Measurements from ENCODE around the gene ACER3.
"Not testable (repeated sequence)": the region's sequence is repeated elsewhere in the genome, so short reads cannot be mapped to it uniquely, and the experiment has no call there.

ACER3 gene

GRCh38 chr11:77042111-77042726 is 181.5 kb downstream of the ACER3 start:
- Mint-ChIP-seq H3K4me1 (peaks cover 20% of the 10 kb centered on the region), H3K4me3 (no peak overlapping the region), H3K36me3 (no peaks in the 10 kb centered on the region), H3K27ac (no peak overlapping the region), H3K9me3 (no peaks in the 10 kb centered on the region), H3K27me3 (peaks cover 69% of the 10 kb centered on the region)
- CTCF ChIA-PET, result interaction anchor here (0.6 to 4.3 kb wide), 2 partner anchors 49 to 122 kb away, joined by 3 to 15 read pairs; no protein-coding TSS in a partner anchor
- no peak for DNase-seq

DNA sequence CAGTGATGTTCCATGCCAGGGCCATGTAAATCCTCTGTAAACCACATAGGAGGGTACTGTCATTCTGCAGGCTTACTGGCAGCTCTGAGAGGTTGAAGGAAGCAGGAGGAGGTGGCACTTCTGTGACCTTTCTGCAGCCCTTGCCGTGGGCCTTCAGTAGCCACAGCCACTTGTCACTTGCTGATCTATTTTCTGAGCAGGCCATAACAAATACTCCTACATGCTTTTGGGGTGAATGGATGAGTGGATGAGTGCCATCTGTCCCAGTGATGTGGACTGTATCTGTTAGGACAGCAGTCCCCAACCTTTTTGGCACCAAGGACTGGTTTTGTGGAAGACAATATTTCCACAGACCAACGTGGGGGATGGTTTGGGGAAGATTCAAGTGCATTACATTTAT is 183.6 kb downstream of the ACER3 start:
- H3K4me3 Mint-ChIP-seq, result no peak overlapping the region
- H3K27me3 Mint-ChIP-seq, result peaks cover 51% of the 10 kb centered on the region
- no peak overlapping the region for H3K27ac Mint-ChIP-seq
- CTCF ChIA-PET, result interaction anchor here (1.2 to 2.3 kb wide), 5 partner anchors 30 to 310 kb away, joined by 3 to 43 read pairs (median 12); no protein-coding TSS in a partner anchor
- H3K4me1 Mint-ChIP-seq, result peaks cover 18% of the 10 kb centered on the region
- no peaks in the 10 kb centered on the region for H3K36me3 Mint-ChIP-seq
- DNase-seq, result no peak
- H3K9me3 Mint-ChIP-seq, result no peaks in the 10 kb centered on the region

DNA sequence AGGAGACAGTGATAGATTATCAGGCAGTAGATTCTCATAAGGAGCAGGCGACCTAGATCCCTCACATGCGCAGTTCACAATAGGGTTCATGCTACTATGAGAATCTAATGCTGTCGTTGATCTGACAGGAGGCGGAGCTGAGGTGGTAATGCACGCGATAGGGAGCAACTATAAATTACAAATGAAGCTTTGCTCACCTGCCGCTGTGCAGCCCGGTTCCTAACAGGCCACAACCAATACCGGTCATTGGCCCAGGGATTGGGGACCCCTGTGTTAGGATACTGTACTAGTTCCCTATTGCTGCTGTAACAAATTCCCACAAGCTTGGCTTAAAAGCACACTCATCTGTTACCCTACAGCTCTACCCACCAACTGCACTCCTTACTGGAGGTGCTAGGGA is 184.2 kb downstream of the ACER3 start:
- Mint-ChIP-seq H3K4me3 (no peak overlapping the region), H3K27me3 (peaks cover 46% of the 10 kb centered on the region), H3K36me3 (no peaks in the 10 kb centered on the region), H3K4me1 (peaks cover 18% of the 10 kb centered on the region), H3K9me3 (no peaks in the 10 kb centered on the region), H3K27ac (no peak overlapping the region)
- DNase-seq, result no peak
- CTCF ChIA-PET, result interaction anchor here (0.6 to 2.3 kb wide), 11 partner anchors 16 to 310 kb away, joined by 3 to 43 read pairs (median 3); no protein-coding TSS in a partner anchor

- H3K4me1 Mint-ChIP-seq, result peaks cover 16% of the 10 kb centered on the region
- no peak overlapping the region for H3K4me3 Mint-ChIP-seq
- H3K27me3 Mint-ChIP-seq, result peaks cover 34% of the 10 kb centered on the region
- H3K36me3 Mint-ChIP-seq, result no peaks in the 10 kb centered on the region
- no peak overlapping the region for H3K27ac Mint-ChIP-seq
- CTCF ChIA-PET, result interaction anchor here (1.0 to 2.3 kb wide), 7 partner anchors 18 to 311 kb away, joined by 3 to 43 read pairs (median 4); no protein-coding TSS in a partner anchor
- DNase-seq, result peak; percentile 74
- no peaks in the 10 kb centered on the region for H3K9me3 Mint-ChIP-seq
Observed at GRCh38 chr11:77046060-77046501, 185.4 kb downstream of the ACER3 start.

- peaks cover 22% of the 10 kb centered on the region for H3K27me3 Mint-ChIP-seq
- H3K9me3 Mint-ChIP-seq, result no peaks in the 10 kb centered on the region
- peaks cover 16% of the 10 kb centered on the region for H3K4me1 Mint-ChIP-seq
- peak overlapping the region; percentile 48 for H3K4me3 Mint-ChIP-seq
- H3K27ac Mint-ChIP-seq, result peak overlapping the region; percentile 30
- H3K36me3 Mint-ChIP-seq, result no peaks in the 10 kb centered on the region
- CTCF ChIA-PET, result interaction anchor here (0.7 to 8.9 kb wide), 17 partner anchors 16 to 324 kb away, joined by 3 to 152 read pairs (median 5); no protein-coding TSS in a partner anchor
- DNase-seq, result peak; percentile 86
Observed at GRCh38 chr11:77047007-77047927, 186.5 kb downstream of the ACER3 start.

DNA sequence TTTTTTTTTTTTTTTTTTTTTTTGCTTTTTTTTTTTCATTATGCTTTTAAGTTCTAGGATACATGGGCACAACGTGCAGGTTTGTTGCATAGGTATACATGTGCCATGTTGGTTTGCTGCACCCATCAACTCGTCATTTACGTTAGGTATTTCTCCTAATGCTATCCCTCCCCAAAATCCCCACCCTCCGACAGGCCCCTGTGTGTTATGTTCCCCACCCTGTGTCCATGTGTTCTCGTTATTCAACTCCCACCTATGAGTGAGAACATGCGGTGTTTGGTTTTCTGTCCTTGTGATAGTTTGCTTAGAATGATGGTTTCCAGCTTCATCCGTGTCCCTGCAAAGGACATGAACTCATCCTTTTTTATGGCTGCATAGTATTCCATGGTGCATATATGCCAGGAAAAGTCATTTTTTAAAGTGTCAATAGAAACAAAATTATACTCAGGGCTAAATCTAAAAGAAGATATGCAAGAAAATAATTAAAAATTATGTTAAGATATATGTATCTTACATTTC is 187.3 kb downstream of the ACER3 start:
- peaks cover 16% of the 10 kb centered on the region for H3K4me1 Mint-ChIP-seq
- not testable (repeated sequence) for H3K9me3 Mint-ChIP-seq, DNase-seq, H3K36me3 Mint-ChIP-seq, H3K27ac Mint-ChIP-seq, H3K4me3 Mint-ChIP-seq
- H3K27me3 Mint-ChIP-seq, result peaks cover 17% of the 10 kb centered on the region
- CTCF ChIA-PET, result interaction anchor here (0.7 to 8.9 kb wide), 17 partner anchors 15 to 324 kb away, joined by 3 to 152 read pairs (median 5); no protein-coding TSS in a partner anchor

- H3K9me3 Mint-ChIP-seq, result no peaks in the 10 kb centered on the region
- CTCF ChIA-PET, result interaction anchor here (0.8 to 8.9 kb wide), 5 partner anchors 34 to 64 kb away, joined by 3 to 152 read pairs (median 7); no protein-coding TSS in a partner anchor
- H3K27ac Mint-ChIP-seq, result no peak overlapping the region
- no peak overlapping the region for H3K4me3 Mint-ChIP-seq
- peaks cover 17% of the 10 kb centered on the region for H3K27me3 Mint-ChIP-seq
- H3K36me3 Mint-ChIP-seq, result no peaks in the 10 kb centered on the region
- peaks cover 16% of the 10 kb centered on the region for H3K4me1 Mint-ChIP-seq
- no peak for DNase-seq
Observed at GRCh38 chr11:77049026-77049425, 188.3 kb downstream of the ACER3 start.

DNA sequence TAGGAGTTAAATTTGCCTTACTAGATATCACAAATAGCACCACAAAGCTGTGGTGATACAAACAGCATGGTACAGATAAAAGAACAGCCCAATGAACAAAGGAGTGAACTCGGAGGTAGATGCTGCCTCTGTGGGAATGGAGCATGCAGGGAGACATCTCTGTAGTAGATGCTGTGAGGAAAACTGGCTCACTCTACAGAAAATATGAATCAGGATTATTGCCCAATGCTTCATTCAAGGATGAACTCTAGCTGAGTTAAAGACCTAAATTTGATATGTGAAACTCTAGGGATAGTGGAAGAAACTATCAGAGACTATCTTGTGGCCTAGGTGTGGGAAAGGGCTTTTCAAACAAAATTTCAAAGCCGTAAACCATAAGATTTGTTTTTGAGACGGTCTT is 190.8 kb downstream of the ACER3 start:
- no peak for DNase-seq
- CTCF ChIA-PET, result interaction anchor here (1.3 to 8.9 kb wide), 3 partner anchors 11 to 131 kb away, joined by 4 to 152 read pairs (median 10); no protein-coding TSS in a partner anchor
- Mint-ChIP-seq H3K4me3 (no peak overlapping the region), H3K27ac (no peak overlapping the region), H3K36me3 (no peaks in the 10 kb centered on the region), H3K4me1 (peaks cover 7% of the 10 kb centered on the region), H3K27me3 (peaks cover 4% of the 10 kb centered on the region), H3K9me3 (peaks cover 8% of the 10 kb centered on the region)

- DNase-seq, result no peak
- Mint-ChIP-seq H3K4me1 (peaks cover 1% of the 10 kb centered on the region), H3K36me3 (no peaks in the 10 kb centered on the region), H3K9me3 (peaks cover 13% of the 10 kb centered on the region), H3K4me3 (no peak overlapping the region), H3K27ac (no peak overlapping the region), H3K27me3 (peaks cover 4% of the 10 kb centered on the region)
- CTCF ChIA-PET, result interaction anchor here (0.9 to 8.9 kb wide), 4 partner anchors 10 to 132 kb away, joined by 3 to 152 read pairs (median 7); no protein-coding TSS in a partner anchor
Observed at GRCh38 chr11:77052518-77052917, 191.8 kb downstream of the ACER3 start.

- no peaks in the 10 kb centered on the region for H3K36me3 Mint-ChIP-seq
- H3K27ac Mint-ChIP-seq, result no peak overlapping the region
- CTCF ChIA-PET, result interaction anchor here (0.9 to 8.9 kb wide), 4 partner anchors 37 to 133 kb away, joined by 3 to 152 read pairs (median 8); no protein-coding TSS in a partner anchor
Observed at GRCh38 chr11:77053217-77054015, 192.7 kb downstream of the ACER3 start.

DNA sequence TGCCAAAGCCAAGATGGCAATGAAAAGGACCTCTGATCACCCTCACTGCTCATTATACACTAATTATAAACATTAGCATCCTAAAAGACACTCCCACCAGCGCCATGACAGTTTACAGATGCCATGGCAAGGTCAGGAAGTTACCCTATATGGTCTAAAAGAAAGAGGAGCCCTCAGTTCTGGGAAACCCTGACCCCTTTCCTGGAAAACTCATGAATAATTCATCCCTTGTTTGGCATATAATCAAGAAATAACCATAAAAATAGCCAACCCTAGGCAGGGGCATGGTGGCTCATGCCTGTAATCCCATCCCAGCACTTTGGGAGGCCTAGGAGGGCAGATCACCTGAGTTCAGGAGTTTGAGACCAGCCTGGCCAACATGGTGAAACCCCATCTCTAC is 193.4 kb downstream of the ACER3 start:
- CTCF ChIA-PET, result interaction anchor here (1.4 to 8.9 kb wide), 2 partner anchors 36 to 42 kb away, joined by 5 to 152 read pairs; no protein-coding TSS in a partner anchor
- DNase-seq, result no peak
- H3K27me3 Mint-ChIP-seq, result peaks cover 15% of the 10 kb centered on the region
- no peaks in the 10 kb centered on the region for H3K4me1 Mint-ChIP-seq
- peaks cover 13% of the 10 kb centered on the region for H3K9me3 Mint-ChIP-seq
- H3K36me3 Mint-ChIP-seq, result no peaks in the 10 kb centered on the region
- no peak overlapping the region for H3K27ac Mint-ChIP-seq
- H3K4me3 Mint-ChIP-seq, result no peak overlapping the region

More at GRCh38 chr11:77053217-77054015, 192.7 kb downstream of the ACER3 start:
- Mint-ChIP-seq H3K4me1 (no peaks in the 10 kb centered on the region), H3K9me3 (peaks cover 13% of the 10 kb centered on the region), H3K4me3 (no peak overlapping the region), H3K27me3 (peaks cover 8% of the 10 kb centered on the region)
- no peak for DNase-seq

DNA sequence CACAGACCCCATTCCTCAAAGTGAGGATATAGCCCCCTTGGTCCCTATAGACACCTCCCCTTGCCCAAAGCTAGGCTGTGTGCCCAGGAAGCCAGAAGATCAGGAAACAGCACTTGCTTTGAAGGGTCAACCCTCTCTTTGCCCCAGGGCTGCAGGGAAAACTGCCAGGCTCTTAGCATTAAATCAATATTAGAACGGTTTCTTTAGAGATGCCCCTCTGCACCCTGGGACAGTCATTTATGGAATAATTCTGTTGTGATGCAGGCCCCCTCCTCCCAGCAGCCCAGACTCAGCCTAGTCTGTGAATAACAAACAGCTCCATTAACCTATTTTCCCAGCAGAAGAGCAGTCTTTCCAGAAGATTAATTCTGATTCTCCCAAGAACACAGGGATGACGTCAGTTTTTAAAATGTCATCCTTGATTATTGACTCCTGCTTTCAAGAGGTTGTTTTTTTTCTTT is 194.4 kb downstream of the ACER3 start:
- Mint-ChIP-seq H3K27ac (no peak overlapping the region), H3K4me1 (no peaks in the 10 kb centered on the region), H3K9me3 (peaks cover 13% of the 10 kb centered on the region), H3K36me3 (no peaks in the 10 kb centered on the region), H3K4me3 (no peak overlapping the region), H3K27me3 (peaks cover 15% of the 10 kb centered on the region)
- DNase-seq, result no peak
- CTCF ChIA-PET, result interaction anchor here (0.7 to 8.9 kb wide), 3 partner anchors 8 to 35 kb away, joined by 3 to 152 read pairs (median 3); no protein-coding TSS in a partner anchor

GRCh38 chr11:77055913-77056312 is 195.2 kb downstream of the ACER3 start:
- CTCF ChIA-PET, result interaction anchor here (1.2 kb wide), 1 partner anchor 16 kb away, joined by 3 read pairs; no protein-coding TSS in a partner anchor
- peaks cover 13% of the 10 kb centered on the region for H3K9me3 Mint-ChIP-seq
- no peak overlapping the region for H3K27ac Mint-ChIP-seq
- H3K27me3 Mint-ChIP-seq, result peaks cover 20% of the 10 kb centered on the region
- H3K4me3 Mint-ChIP-seq, result no peak overlapping the region
- H3K4me1 Mint-ChIP-seq, result no peaks in the 10 kb centered on the region
- DNase-seq, result no peak
- no peaks in the 10 kb centered on the region for H3K36me3 Mint-ChIP-seq
